ENCODE results near the gene PRUNE2.

PRUNE2 gene

DNA sequence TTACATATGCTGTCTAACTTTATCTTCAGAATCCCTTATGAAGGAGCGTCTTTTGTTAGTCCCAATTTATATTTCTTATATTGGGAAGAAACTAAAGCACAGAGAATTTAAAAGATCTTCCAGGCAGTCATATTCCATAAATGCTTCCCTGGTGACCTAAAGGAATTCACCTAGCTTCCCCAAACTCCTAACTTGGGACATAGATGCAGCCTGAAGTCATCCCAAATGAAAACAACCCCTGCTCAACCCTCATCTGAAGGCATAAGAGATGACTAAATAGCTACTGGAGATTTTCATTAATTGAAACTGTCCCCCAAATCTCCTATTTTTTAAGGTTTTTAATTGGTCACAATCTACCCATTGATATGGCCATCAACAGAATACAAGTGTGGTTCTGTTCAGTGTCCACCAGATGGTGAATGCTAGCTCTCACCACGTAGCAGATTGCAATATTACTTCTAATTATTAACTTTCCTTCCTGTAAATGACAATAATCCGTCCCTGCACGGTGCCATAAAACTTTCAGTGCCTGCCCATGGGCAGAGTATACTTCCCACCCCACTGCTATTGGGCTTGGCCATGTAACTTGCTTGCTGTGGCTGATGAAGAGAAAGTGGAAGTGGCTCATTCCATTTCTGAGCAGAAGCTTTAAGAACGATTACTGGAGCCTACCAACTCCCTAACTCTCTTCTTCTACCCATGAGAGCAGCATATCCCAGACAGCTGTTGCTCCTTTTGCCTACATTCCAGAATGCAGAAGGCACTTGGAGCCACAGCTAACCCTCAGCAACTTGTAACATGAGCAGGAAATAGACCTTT, 18.7 kb downstream of the PRUNE2 start:
- TF ChIP-seq, protein P1, sequence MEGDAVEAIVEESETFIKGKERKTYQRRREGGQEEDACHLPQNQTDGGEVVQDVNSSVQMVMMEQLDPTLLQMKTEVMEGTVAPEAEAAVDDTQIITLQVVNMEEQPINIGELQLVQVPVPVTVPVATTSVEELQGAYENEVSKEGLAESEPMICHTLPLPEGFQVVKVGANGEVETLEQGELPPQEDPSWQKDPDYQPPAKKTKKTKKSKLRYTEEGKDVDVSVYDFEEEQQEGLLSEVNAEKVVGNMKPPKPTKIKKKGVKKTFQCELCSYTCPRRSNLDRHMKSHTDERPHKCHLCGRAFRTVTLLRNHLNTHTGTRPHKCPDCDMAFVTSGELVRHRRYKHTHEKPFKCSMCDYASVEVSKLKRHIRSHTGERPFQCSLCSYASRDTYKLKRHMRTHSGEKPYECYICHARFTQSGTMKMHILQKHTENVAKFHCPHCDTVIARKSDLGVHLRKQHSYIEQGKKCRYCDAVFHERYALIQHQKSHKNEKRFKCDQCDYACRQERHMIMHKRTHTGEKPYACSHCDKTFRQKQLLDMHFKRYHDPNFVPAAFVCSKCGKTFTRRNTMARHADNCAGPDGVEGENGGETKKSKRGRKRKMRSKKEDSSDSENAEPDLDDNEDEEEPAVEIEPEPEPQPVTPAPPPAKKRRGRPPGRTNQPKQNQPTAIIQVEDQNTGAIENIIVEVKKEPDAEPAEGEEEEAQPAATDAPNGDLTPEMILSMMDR (conservative IDR thresholded peaks at IDR 0.05; ENCODE audit: low read depth), result no peak
- no peak overlapping the region for H3K27ac ChIP-seq
- DNase-seq (ENCODE audit: low spot score), result no peak
- ChIA-PET CTCF (interaction anchor here (0.6 kb wide), 1 partner anchor 570 kb away, joined by 4 read pairs; no protein-coding TSS in a partner anchor), POLR2A (ENCODE audit: low non-redundant PET) (no interaction called here)

DNA sequence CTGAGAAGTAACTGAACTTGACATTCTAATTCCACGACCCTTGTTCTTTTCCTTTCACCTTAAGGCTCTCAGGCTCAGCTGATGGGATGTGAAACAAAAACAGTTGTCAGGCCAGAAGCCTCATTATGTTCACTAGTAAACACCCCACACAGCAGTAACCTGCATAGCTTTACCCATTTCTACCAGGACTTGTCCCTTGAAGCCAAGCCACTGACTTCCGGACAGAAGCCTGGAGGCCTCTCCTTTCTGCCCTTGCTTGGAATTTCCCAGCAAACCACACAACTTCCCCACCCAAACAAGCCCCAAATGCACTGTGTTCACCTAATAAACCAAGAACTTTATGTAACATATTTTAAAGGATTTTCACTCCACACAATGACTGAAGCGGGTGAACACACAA, 19.6 kb downstream of the PRUNE2 start:
- ChIA-PET POLR2A (ENCODE audit: low non-redundant PET) (no interaction called here), CTCF (no interaction called here)
- no peak for DNase-seq (ENCODE audit: low spot score)
- TF ChIP-seq, protein P1 (conservative IDR thresholded peaks at IDR 0.05; ENCODE audit: low read depth), result no peak
- H3K27ac ChIP-seq, result no peak overlapping the region

DNA sequence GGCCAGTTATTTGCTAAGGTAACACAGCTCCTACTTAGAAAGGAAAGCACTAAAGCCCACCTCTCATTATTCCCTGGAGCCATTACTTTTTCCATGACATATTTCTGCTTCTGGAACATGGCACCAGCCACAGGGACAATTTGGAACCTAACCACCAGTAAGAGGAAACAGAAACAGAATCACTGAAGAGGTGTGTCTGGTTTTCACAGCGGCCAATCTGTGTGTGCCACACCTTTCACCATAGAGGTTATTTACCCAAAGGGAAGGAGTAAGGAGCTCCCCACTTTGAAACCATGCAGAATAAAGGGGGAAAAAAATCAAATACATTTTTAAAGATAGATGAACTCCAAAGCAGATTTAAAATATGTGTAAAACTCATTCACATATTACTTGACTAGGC, 21.1 kb downstream of the PRUNE2 start:
- ChIA-PET CTCF (no interaction called here), POLR2A (ENCODE audit: low non-redundant PET) (no interaction called here)
- H3K27ac ChIP-seq, result no peak overlapping the region
- no peak for DNase-seq (ENCODE audit: low spot score)
- TF ChIP-seq, protein P1 (conservative IDR thresholded peaks at IDR 0.05; ENCODE audit: low read depth), result no peak

DNA sequence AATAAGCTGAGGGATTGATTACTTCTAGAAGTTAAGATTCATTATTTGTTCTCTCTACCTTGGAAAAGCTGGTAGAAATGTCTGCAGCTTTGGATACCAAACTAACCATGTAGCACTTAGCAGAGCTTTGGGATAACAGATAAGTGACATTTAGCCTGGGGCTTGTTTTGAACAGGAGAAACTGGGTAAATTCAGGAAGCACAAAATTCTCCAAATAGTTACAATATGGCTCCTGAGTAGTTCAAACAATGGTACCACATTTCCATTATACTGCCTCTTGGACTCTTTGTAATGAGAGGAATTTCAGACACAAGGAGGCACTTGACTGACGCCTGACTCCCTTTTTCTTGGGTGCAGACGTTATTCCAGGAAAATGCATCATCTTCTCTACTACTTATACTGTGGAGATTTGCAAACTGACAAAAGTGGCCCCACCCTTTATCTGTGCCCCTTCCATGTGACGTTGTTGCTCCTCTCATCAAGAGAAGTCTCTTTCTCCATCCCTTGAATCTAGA, 22.5 kb downstream of the PRUNE2 start:
- CTCF ChIA-PET, result no interaction called here
- TF ChIP-seq, protein P1 (conservative IDR thresholded peaks at IDR 0.05; ENCODE audit: low read depth), result no peak
- POLR2A ChIA-PET (ENCODE audit: low non-redundant PET), result no interaction called here
- no peak for DNase-seq (ENCODE audit: low spot score)
- no peak overlapping the region for H3K27ac ChIP-seq

DNA sequence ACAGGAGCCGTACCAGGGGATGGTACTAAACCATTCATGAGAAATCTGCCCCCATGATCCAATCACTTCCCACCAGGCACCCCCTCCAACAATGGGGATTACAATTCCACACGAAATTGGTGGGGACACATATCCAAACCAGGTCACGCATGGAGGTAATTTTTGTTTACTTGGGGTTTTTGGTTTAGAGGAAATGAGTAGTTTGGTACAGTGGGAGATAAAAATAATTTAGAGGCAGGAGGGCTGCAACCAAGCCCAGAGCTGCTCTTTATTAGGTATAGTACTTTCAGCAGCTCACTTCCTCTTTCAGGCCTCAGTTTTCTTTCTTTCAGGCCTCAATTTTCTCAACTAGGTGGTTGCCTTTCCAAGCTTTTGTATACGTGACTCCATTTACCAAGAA, 23.2 kb downstream of the PRUNE2 start:
- CTCF ChIA-PET, result interaction anchor here (0.6 kb wide), 2 partner anchors 10 to 108 kb away, joined by 3 to 5 read pairs; no protein-coding TSS in a partner anchor
- DNase-seq (ENCODE audit: low spot score), result no peak
- no peak overlapping the region for H3K27ac ChIP-seq
- POLR2A ChIA-PET (ENCODE audit: low non-redundant PET), result no interaction called here
- TF ChIP-seq, protein P1 (conservative IDR thresholded peaks at IDR 0.05; ENCODE audit: low read depth), result no peak

DNA sequence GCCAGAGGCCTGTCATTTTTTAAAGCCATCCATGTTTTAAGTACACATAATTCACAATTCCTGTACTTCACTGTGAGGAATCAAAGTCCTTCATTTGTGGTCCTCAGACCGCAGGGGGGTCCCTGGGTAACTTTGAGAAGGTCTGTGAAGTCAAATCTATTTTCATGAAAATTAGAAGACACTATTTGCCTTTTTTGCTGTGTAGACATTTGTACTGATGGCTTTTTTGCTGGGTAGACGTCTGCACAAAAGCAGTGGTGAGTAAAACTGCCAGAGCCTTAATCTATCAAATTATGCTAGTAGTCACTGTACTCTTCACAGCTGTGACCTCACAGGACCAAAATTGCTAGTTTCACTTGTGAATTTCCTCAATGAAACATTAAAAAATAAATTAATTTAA, 25.7 kb downstream of the PRUNE2 start:
- no peak overlapping the region for H3K27ac ChIP-seq
- ChIA-PET CTCF (no interaction called here), POLR2A (ENCODE audit: low non-redundant PET) (interaction anchor here (0.6 kb wide), 1 partner anchor 955 kb away, joined by 3 read pairs; no protein-coding TSS in a partner anchor)
- TF ChIP-seq, protein P1 (conservative IDR thresholded peaks at IDR 0.05; ENCODE audit: low read depth), result no peak
- no peak for DNase-seq (ENCODE audit: low spot score)
